22Rv1 (cell line): ENCODE data around the gene SETD4.

ENCODE experiments used
- H3K27ac ChIP-seq: fragments of 450-650 bp; 2 replicates; pipeline ENCODE4 v1.5.1; 2017
- ZFX ChIP-seq: fragments of 450-650 bp; IDR thresholded peaks from 2 replicates; pipeline ENCODE4 v1.6.1; 2017; ENCODE audit warnings: antibody characterized with exemption, borderline replicate concordance
- TF ChIP-seq, protein P1 (sequence below): fragments of 450-650 bp; IDR thresholded peaks from 2 replicates; pipeline ENCODE4 v1.5.1; 2017; ENCODE audit warnings: mild to moderate bottlenecking

Gene SETD4

DNA sequence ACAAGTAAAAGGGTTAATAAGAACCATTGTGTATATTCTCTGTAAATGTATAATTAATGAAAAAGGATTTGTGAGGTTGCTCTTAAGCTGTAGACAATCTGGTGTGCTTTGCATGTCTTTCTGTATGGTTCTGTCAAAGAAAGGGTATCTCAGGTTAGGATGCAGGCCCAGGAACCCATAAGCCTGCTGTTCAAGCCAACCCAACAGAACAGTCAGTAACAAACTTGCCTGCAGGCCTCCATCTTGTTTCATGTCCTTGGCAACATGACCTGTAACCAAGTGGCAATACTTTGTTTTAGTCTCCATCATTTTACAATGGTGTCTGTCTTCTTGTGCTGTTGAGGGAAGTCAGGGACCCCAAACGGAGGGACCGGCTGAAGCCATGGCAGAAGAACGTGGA lies 38.7 kb upstream of the SETD4 start:
- no peak overlapping the region for H3K27ac ChIP-seq

DNA sequence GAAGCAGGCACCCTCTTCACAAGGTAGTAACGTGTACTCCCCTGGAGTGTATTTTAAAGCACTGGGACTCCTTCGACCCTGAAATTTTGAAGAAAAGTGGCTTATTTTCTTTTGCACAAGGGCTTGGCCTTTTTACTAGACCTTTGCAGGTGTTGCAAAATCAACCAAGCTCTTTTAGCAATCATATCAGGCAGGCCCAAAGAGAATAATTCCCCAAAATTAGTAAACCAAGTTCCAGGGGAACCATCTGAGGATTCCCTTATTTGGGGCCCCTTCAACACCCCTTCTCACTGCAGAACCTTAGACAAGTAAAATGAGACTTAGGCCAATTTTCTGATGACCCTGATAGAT lies 37.8 kb upstream of the SETD4 start:
- TF ChIP-seq, protein P1, sequence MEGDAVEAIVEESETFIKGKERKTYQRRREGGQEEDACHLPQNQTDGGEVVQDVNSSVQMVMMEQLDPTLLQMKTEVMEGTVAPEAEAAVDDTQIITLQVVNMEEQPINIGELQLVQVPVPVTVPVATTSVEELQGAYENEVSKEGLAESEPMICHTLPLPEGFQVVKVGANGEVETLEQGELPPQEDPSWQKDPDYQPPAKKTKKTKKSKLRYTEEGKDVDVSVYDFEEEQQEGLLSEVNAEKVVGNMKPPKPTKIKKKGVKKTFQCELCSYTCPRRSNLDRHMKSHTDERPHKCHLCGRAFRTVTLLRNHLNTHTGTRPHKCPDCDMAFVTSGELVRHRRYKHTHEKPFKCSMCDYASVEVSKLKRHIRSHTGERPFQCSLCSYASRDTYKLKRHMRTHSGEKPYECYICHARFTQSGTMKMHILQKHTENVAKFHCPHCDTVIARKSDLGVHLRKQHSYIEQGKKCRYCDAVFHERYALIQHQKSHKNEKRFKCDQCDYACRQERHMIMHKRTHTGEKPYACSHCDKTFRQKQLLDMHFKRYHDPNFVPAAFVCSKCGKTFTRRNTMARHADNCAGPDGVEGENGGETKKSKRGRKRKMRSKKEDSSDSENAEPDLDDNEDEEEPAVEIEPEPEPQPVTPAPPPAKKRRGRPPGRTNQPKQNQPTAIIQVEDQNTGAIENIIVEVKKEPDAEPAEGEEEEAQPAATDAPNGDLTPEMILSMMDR: no peak
- no peak for TF ChIP-seq ZFX

More for the DNA sequence above, 38.7 kb upstream of the SETD4 start:
- TF ChIP-seq, protein P1: no peak
- no peak for TF ChIP-seq ZFX

DNA sequence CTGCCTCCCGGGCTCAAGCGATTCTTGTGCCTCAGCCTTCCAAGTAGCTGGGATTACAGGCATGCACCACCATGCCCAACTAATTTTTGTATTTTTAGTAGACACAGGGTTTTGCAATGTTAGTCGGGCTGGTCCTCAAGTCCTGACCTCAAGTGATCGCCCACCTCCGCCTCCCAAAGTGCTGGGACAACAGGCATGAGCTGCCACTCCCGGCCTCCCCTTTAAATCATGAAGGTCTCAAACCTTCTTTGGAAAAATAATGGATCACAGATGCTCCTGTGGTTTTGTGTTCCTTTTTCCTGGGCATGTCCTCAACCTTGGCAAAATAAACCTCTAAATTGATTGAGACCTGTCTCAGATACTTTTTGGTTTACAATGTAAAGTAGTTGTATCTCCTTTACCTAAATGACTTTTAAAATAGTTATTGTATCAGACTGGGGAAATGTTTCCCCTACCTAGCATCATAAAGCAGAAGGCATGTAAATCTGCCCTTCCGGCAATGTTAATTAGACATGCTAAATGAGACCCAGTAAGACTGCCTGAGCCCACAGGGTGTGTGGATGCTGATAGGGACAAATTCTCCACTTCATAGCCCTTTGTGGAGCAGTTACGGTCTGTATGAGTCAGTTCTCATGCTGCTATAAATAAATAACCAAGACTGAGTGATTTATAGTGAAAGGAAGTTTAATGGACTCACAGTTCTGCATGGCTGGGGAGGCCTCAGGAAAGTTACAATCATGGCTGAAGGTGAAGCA lies 37.3 kb upstream of the SETD4 start:
- TF ChIP-seq ZFX: no peak
- TF ChIP-seq, protein P1: no peak
- H3K27ac ChIP-seq: no peak overlapping the region

More for the DNA sequence above, 37.8 kb upstream of the SETD4 start:
- no peak overlapping the region for H3K27ac ChIP-seq

DNA sequence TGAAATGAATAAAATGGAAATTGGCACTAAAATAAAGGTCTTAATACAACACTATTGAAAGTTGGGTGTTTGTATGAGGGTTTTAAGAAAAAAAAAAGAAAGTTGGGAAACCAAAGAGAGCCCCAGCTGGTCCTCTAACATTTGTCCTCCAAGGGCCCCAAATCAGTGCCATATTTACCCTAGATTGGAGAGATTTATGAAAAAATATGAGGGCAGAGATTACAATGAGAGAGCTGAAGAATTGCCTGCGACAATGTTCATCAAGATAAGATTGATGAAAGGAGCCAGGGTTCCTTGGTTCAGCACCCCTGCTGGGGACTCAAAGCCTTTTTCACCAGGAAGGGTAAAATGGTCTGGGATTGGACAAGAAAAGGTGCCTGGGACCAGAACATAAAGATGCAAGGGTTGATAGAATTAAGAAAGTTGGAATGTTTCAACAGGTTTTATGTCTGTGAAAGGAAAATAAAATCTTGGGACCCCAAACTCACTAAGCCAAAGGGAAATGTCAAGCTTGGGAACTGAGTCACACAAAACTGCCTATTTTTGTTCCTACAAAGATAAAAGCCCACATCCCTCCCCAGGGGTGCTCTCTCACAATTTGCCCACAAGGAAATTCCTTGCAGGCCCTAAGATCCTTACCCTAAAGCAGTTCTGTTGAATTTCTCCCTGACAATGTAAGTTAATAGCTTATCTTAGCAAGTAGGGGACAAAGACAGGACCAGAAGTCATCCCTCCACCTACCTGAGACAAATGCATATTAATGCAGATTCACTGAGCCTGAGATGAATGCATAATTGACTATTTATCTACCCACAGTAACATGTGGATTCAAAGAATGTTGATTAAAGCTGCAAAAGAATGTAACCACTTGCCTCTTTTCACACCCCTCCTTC lies 36.3 kb upstream of the SETD4 start:
- TF ChIP-seq ZFX: no peak
- TF ChIP-seq, protein P1: no peak
- no peak overlapping the region for H3K27ac ChIP-seq

DNA sequence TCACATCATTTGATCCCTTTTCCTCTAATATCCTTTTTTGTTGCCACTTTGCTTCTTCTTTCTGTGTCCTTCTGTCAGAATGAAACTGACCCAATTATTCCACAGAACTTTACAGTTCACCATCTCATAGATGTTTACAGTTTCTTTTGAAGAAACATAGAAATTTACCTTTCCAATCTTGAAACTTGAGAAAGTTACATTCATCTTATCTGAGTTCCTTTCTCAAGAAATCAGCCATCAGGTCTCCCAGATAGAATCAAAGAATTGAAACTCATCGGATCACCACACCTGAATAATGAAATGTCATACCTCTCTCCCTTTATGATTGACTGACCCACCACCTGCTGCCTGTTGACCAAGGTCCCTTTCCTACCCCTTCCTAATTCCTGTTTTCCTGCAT lies 33.2 kb upstream of the SETD4 start:
- TF ChIP-seq, protein P1: no peak
- TF ChIP-seq ZFX: no peak
- no peak overlapping the region for H3K27ac ChIP-seq

DNA sequence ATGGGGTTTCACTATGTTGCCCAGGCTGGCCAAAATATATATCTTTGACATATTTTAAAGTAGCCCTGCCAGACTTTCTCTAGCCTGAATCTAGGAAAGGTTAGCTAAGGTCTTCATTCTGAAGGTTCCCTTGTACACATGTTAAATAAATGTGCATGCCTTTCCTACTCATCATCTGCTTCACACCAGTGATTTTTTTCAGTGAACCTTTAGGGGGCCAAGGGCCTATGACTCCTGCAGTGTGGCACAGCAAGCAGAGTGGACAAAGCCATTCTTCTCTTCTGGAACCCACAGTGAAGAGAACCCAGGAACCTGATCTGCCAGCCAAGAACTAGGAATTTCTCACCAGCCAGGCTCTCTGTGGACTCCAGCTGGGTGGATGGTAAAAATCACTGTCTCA lies 32.4 kb upstream of the SETD4 start:
- H3K27ac ChIP-seq: no peak overlapping the region
- TF ChIP-seq, protein P1: no peak
- no peak for TF ChIP-seq ZFX

DNA sequence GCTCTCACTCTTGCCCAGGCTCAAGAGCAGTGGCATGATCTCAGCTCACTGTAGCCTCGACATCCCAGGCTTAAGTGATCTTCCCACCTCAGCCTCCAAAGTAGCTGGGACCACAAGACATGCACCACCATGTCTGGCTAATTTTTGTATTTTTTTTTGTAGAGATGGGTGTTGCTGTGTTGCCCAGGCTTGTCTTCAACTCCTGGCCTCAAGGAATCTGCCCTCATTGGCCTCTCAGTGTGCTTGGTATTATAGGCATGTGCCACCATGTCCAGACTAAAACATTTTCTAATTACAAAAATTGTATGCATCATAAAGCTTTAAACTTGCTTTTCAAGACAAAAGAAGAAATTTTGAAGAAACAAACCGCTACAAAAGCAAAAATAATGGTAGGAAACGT lies 29.6 kb upstream of the SETD4 start:
- TF ChIP-seq ZFX: no peak
- TF ChIP-seq, protein P1: no peak
- H3K27ac ChIP-seq: no peak overlapping the region
